B cell (primary cell): ENCODE data around the gene SRP19. TPM values are rescaled to one million over a fixed set of nuclear protein-coding genes. Genes with fewer than 3 reads are reported as not detected.

Source experiments
- ATAC-seq: fragments of 200-7000 bp; cut with Tn5 transposase; one replicate; pipeline ENCODE4 v1.10.0; 2021; ENCODE audit warnings: low read depth, mild to moderate bottlenecking, moderate number of reproducible peaks, moderate library complexity
- CTCF ChIA-PET: fragments of 350-600 bp; sonication (Branson Sonifier 250); formaldehyde crosslinking; loops from one replicate; lab custom pipeline; 2021; ENCODE audit warnings: antibody characterized with exemption, inconsistent platforms; lab: Charles Lee
- POLR2A ChIA-PET: fragments of 350-600 bp; sonication (Branson Sonifier 250); formaldehyde crosslinking; loops from one replicate; lab custom pipeline; 2021; ENCODE audit warnings: antibody characterized with exemption; lab: Charles Lee
- DNase-seq: peaks from one replicate; pipeline ENCODE4 v3.0.0; 2013
- H2AFZ ChIP-seq: 2 replicates; pipeline ENCODE4 v1.6.1; 2012; ENCODE audit warnings: mild to moderate bottlenecking, low read depth, low read length; ENCODE audit not compliant: insufficient read depth, poor library complexity, severe bottlenecking
- H3K27ac ChIP-seq, 2 donors: 1 replicate in 1 of 2; 2 replicates in 1 of 2; pipeline ENCODE4 v1.5.1; 2012 to 2013; ENCODE audit warnings: low read length in 2 of 2, mild to moderate bottlenecking in 2 of 2, moderate library complexity in 1 of 2
- H3K27me3 ChIP-seq, 4 experiments: fragments of 200-600 bp in 1 of 4; sonication (generic) in 1 of 4; replicated peaks in 1 of 4; 1 replicate in 2 of 4; 2 replicates in 2 of 4; pipeline versions ENCODE4 v1.6.1 to v1.7.0; 2013 to 2016; ENCODE audit warnings: low read length in 3 of 4, mild to moderate bottlenecking in 2 of 4, mixed read lengths in 1 of 4, moderate library complexity in 1 of 4; ENCODE audit not compliant: insufficient read depth in 4 of 4, control insufficient read depth in 3 of 4; ENCODE audit errors: control extremely low read depth in 1 of 4
- H3K36me3 ChIP-seq, 2 experiments: replicated peaks in 1 of 2; 1 replicate in 1 of 2; 2 replicates in 1 of 2; pipeline versions ENCODE4 v1.6.1 to v1.7.1; 2013; ENCODE audit warnings: low read length in 1 of 2; ENCODE audit not compliant: insufficient read depth in 2 of 2, control insufficient read depth in 1 of 2; ENCODE audit errors: control extremely low read depth in 1 of 2, extremely low read depth in 1 of 2
- H3K4me1 ChIP-seq, 2 donors: fragments of 200-600 bp in 1 of 2; sonication (generic) in 1 of 2; 1 replicate in 1 of 2; 2 replicates in 1 of 2; pipeline versions ENCODE4 v1.5.1 to v1.6.1; 2013 to 2017; ENCODE audit warnings: low read length in 2 of 2; ENCODE audit not compliant: control insufficient read depth in 2 of 2, insufficient read depth in 2 of 2
- H3K4me2 ChIP-seq: replicated peaks from 2 replicates; pipeline ENCODE3; 2012; ENCODE audit warnings: mild to moderate bottlenecking, low read depth, low read length; ENCODE audit not compliant: poor library complexity, severe bottlenecking
- H3K4me3 ChIP-seq, 5 experiments: fragments of 200-600 bp in 1 of 5; sonication (generic) in 1 of 5; 1 replicate in 3 of 5; 2 replicates in 2 of 5; pipeline versions ENCODE4 v1.5.1 to v1.7.0; 2011 to 2016; ENCODE audit warnings: low read length in 4 of 5, mild to moderate bottlenecking in 4 of 5, low read depth in 2 of 5, control low read depth in 1 of 5, moderate library complexity in 1 of 5; ENCODE audit not compliant: insufficient read depth in 1 of 5; ENCODE audit errors: control extremely low read depth in 1 of 5, extremely low read depth in 1 of 5
- H3K79me2 ChIP-seq: fragments of 200-600 bp; sonication (generic); one replicate; pipeline ENCODE4 v1.6.0; 2016; ENCODE audit warnings: low read length; ENCODE audit not compliant: control insufficient read depth, insufficient read depth
- H3K9ac ChIP-seq: fragments of 200-600 bp; sonication (generic); 2 replicates; pipeline ENCODE4 v1.6.1; 2017; ENCODE audit warnings: mild to moderate bottlenecking, low read length, moderate library complexity
- H3K9me3 ChIP-seq, 3 donors: one replicate each; pipeline versions ENCODE4 v1.6.1 to v1.7.1; 2013; ENCODE audit warnings: low read length in 2 of 3; ENCODE audit not compliant: control insufficient read depth in 2 of 3, insufficient read depth in 1 of 3; ENCODE audit errors: control extremely low read depth in 1 of 3
- H4K20me1 ChIP-seq: 2 replicates; pipeline ENCODE4 v1.6.0; 2012; ENCODE audit warnings: mild to moderate bottlenecking, low read length; ENCODE audit not compliant: insufficient read depth, control insufficient read depth, poor library complexity, severe bottlenecking
- H3K27ac Mint-ChIP-seq: one replicate; pipeline ENCODE4 v1.8.0; 2021; ENCODE audit warnings: mixed read lengths
- H3K27me3 Mint-ChIP-seq: one replicate; pipeline ENCODE4 v1.8.0; 2021; ENCODE audit warnings: mixed read lengths
- H3K4me1 Mint-ChIP-seq: one replicate; pipeline ENCODE4 v1.8.0; 2021; ENCODE audit warnings: mixed read lengths
- H3K4me3 Mint-ChIP-seq: one replicate; pipeline ENCODE4 v1.8.0; 2021; ENCODE audit warnings: mixed read lengths
- H3K9me3 Mint-ChIP-seq: one replicate; pipeline ENCODE4 v1.8.0; 2022; ENCODE audit warnings: mixed read lengths; ENCODE audit not compliant: insufficient read depth
- EZH2 ChIP-seq: IDR thresholded peaks from 2 replicates; pipeline ENCODE4 v1.6.1; 2012; ENCODE audit warnings: borderline replicate concordance, low read depth, mild to moderate bottlenecking, moderate library complexity, low read length; ENCODE audit not compliant: insufficient read depth, poor library complexity, severe bottlenecking
- WGBS: methylation state at CpG from one replicate; pipeline ENCODE4 v1.1.5; 2013; ENCODE audit warnings: missing lambda C conversion rate; ENCODE audit not compliant: insufficient coverage; 5-methylcytosine and 5-hydroxymethylcytosine counted together
- intact Hi-C: fragments of 100-400 bp; cut with micrococcal nuclease; formaldehyde crosslinking; loops from one replicate; pipeline ENCODE4 v1.10.0; 2022
- polyA plus RNA-seq: library from polyadenylated mRNA; depleted of rRNA; stranded (reverse); fragments of >200 nt; gene quantifications from 2 replicates; pipeline ENCODE4 v1.2.3, GENCODE V29; 2012
- total RNA-seq, 2 donors: library from RNA; stranded (reverse); fragments of 120-200 nt in 1 of 2; gene quantifications; 1 replicate in 1 of 2; 2 replicates in 1 of 2; pipeline versions ENCODE4 v1.2.3 to v1.2.4, GENCODE V29; 2013 to 2022
- TF ChIP-seq, protein P1 (sequence below): fragments of 200-600 bp; IDR thresholded peaks from one replicate; pipeline ENCODE4 v1.8.0; 2022; ENCODE audit warnings: antibody characterized with exemption, mild to moderate bottlenecking

Gene SRP19
- total and polyA plus RNA-seq, 2 donors (not counting 1 experiment from before 2014, with no cell fraction given), result 17.7 to 41.5 TPM

DNA sequence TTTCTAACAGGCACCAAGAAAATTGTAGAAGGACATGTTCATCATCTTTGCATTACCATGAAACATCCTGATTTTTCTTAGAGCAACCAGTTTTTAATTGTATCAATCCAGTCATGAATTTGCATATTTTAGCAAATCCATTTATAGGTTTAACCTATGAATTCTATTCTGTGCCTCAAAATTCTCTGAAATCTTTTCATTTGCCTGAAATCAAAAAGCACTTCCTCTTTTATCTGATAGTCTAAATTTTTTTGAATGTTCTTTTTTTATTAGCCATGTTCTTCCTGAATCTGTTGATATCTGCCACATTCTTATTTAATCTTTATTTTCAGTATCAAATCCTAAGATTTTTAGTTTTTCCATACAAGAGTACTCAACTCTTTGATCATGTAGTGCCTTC lies 36.9 kb upstream of the SRP19 start:
- H3K27ac ChIP-seq, result peak overlapping the region in 1 of 2 donors; percentile 14
- ATAC-seq, result no peak
- peaks cover 6 to 62% of the 10 kb centered on the region in 2 experiments for H3K36me3 ChIP-seq
- H2AFZ ChIP-seq, result no peak overlapping the region
- no peak overlapping the region for H3K4me2 ChIP-seq
- H3K79me2 ChIP-seq, result no peaks in the 10 kb centered on the region
- intact Hi-C loops, result loop anchor here (5.0 kb wide), 1 partner anchor 37 kb away; no protein-coding TSS in a partner anchor
- no peak overlapping the region for H3K4me3 Mint-ChIP-seq
- no peaks in the 10 kb centered on the region for H3K9me3 ChIP-seq
- peaks cover 17% of the 10 kb centered on the region for H3K4me1 Mint-ChIP-seq
- no peak overlapping the region for H3K4me3 ChIP-seq
- H3K27me3 ChIP-seq, result no peaks in the 10 kb centered on the region
- ChIA-PET POLR2A (no interaction called here), CTCF (no interaction called here)
- H3K9ac ChIP-seq, result no peak overlapping the region
- DNase-seq, result no peak
- no peak overlapping the region for H3K27ac Mint-ChIP-seq
- no peaks in the 10 kb centered on the region for H3K9me3 Mint-ChIP-seq
- no peaks in the 10 kb centered on the region for H3K27me3 Mint-ChIP-seq
- TF ChIP-seq EZH2, result no peak
- TF ChIP-seq, protein P1, sequence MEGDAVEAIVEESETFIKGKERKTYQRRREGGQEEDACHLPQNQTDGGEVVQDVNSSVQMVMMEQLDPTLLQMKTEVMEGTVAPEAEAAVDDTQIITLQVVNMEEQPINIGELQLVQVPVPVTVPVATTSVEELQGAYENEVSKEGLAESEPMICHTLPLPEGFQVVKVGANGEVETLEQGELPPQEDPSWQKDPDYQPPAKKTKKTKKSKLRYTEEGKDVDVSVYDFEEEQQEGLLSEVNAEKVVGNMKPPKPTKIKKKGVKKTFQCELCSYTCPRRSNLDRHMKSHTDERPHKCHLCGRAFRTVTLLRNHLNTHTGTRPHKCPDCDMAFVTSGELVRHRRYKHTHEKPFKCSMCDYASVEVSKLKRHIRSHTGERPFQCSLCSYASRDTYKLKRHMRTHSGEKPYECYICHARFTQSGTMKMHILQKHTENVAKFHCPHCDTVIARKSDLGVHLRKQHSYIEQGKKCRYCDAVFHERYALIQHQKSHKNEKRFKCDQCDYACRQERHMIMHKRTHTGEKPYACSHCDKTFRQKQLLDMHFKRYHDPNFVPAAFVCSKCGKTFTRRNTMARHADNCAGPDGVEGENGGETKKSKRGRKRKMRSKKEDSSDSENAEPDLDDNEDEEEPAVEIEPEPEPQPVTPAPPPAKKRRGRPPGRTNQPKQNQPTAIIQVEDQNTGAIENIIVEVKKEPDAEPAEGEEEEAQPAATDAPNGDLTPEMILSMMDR, result no peak
- no peaks in the 10 kb centered on the region for H4K20me1 ChIP-seq
- H3K4me1 ChIP-seq, result peaks cover 0 to 5% of the 10 kb centered on the region in 2 donors

DNA sequence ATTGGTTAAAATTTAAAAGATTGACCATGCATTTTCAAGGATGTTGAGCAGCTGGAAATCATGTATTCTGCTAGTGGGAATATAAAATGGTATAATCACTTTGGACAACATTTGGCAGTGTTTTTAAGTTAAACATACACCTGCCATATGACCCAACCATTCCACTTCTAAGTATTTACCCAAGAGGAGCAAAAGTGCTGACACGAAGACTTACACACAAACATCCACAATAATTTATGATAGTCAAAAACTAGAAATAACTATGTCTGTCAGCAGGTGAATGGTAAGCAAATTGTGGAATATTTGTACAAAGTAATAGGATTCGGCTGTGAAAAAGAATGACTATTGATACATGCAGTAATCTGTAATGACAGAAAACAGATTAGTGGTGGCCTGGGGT lies 30.7 kb upstream of the SRP19 start:
- CTCF ChIA-PET, result no interaction called here
- no peak overlapping the region for H3K27ac Mint-ChIP-seq
- no peak for ATAC-seq

More for the DNA sequence above, 30.7 kb upstream of the SRP19 start:
- Mint-ChIP-seq H3K4me3 (no peak overlapping the region), H3K4me1 (no peaks in the 10 kb centered on the region), H3K27me3 (no peaks in the 10 kb centered on the region), H3K9me3 (no peaks in the 10 kb centered on the region)
- Histone ChIP-seq H3K4me1 (no peaks in the 10 kb centered on the region), H3K27ac (no peak overlapping the region), H3K4me3 (no peak overlapping the region), H3K4me2 (no peak overlapping the region), H3K36me3 (peaks cover 13 to 32% of the 10 kb centered on the region in 2 experiments), H2AFZ (no peak overlapping the region), H4K20me1 (no peaks in the 10 kb centered on the region), H3K79me2 (no peaks in the 10 kb centered on the region), H3K9ac (no peak overlapping the region), H3K9me3 (no peaks in the 10 kb centered on the region), H3K27me3 (no peaks in the 10 kb centered on the region)
- WGBS, result 93% methylated on average over 1 of the region's 2 CpGs
- no peak for DNase-seq
- TF ChIP-seq, protein P1, result no peak
- TF ChIP-seq EZH2, result no peak
- intact Hi-C loops, result no loop called here
- POLR2A ChIA-PET, result no interaction called here
